Colonic mucosa (tissue), 4 donors: ENCODE results near the gene TCF4. TPM values are rescaled to one million over a fixed set of nuclear protein-coding genes. Genes with fewer than 3 reads are reported as not detected.

ENCODE experiments used
- DNase-seq: peaks from one replicate; pipeline ENCODE4 v3.0.0-alpha.2; 2020
- H3K27ac ChIP-seq: fragments of 200-600 bp; one replicate; pipeline ENCODE4 v1.8.0; 2021
- H3K27me3 ChIP-seq: fragments of 200-600 bp; one replicate; pipeline ENCODE4 v1.8.0; 2021
- H3K36me3 ChIP-seq: fragments of 200-600 bp; one replicate; pipeline ENCODE4 v1.8.0; 2021
- H3K4me1 ChIP-seq: fragments of 200-600 bp; one replicate; pipeline ENCODE4 v1.8.0; 2021; ENCODE audit warnings: mild to moderate bottlenecking
- H3K4me3 ChIP-seq: fragments of 200-600 bp; one replicate; pipeline ENCODE4 v1.8.0; 2021
- H3K9ac ChIP-seq, 2 donors: one replicate each; pipeline ENCODE4 v1.7.0; 2013; ENCODE audit warnings: control low read depth in 2 of 2, low read depth in 2 of 2, low read length in 2 of 2
- H3K9me3 ChIP-seq: fragments of 200-600 bp; one replicate; pipeline ENCODE4 v1.8.0; 2021
- CTCF ChIP-seq: fragments of 200-600 bp; IDR thresholded peaks from one replicate; pipeline ENCODE4 v1.8.0; 2022; ENCODE audit warnings: antibody characterized with exemption, mild to moderate bottlenecking
- intact Hi-C: fragments of 100-400 bp; cut with DNase I; formaldehyde crosslinking; loops from one replicate; pipeline ENCODE4 v1.14.1; 2022
- total RNA-seq, 2 donors: library from RNA; stranded (reverse); fragmentation: NEBNext Ultra II Directional in 1 of 2; extraction: Animal tissue kit (Norgen Biotek cat#: 25700) in 1 of 2; gene quantifications; one replicate each; pipeline ENCODE4 v1.2.1, GENCODE V29; 2021
- donor health status: healthy.
- donor health status: DM: no; HTN: no; CAD: no.
- donor health status: DM: no; HTN: no; CAD: no.

Gene TCF4
- total RNA-seq, 2 donors from 2014 or later: 9.8 to 29.0 TPM

- Histone ChIP-seq H3K9me3 (no peaks in the 10 kb centered on the region), H3K4me1 (no peaks in the 10 kb centered on the region), H3K9ac (no peak overlapping the region), H3K27ac (no peak overlapping the region), H3K4me3 (no peak overlapping the region), H3K27me3 (no peaks in the 10 kb centered on the region), H3K36me3 (no peaks in the 10 kb centered on the region)
- no peak for TF ChIP-seq CTCF
- intact Hi-C loops: no loop called here
- DNase-seq: peak; percentile 20
These were observed 40.9 kb downstream of the TCF4 start for GRCh38 chr18:55546851-55547704.

GRCh38 chr18:55544014-55544413, 44.0 kb downstream of the TCF4 start:
- intact Hi-C loops: no loop called here
- H3K36me3 ChIP-seq: no peaks in the 10 kb centered on the region
- H3K27ac ChIP-seq: no peak overlapping the region
- no peak overlapping the region for H3K9ac ChIP-seq
- DNase-seq: no peak
- TF ChIP-seq CTCF: no peak
- no peaks in the 10 kb centered on the region for H3K4me1 ChIP-seq
- H3K4me3 ChIP-seq: no peak overlapping the region
- no peaks in the 10 kb centered on the region for H3K9me3 ChIP-seq
- H3K27me3 ChIP-seq: no peaks in the 10 kb centered on the region

GRCh38 chr18:55543130-55543704, 44.8 kb downstream of the TCF4 start:
- no peaks in the 10 kb centered on the region for H3K36me3 ChIP-seq
- TF ChIP-seq CTCF: no peak
- no peak for DNase-seq
- H3K9ac ChIP-seq: no peak overlapping the region
- no peaks in the 10 kb centered on the region for H3K4me1 ChIP-seq
- H3K4me3 ChIP-seq: no peak overlapping the region
- no peaks in the 10 kb centered on the region for H3K27me3 ChIP-seq
- intact Hi-C loops: no loop called here
- H3K27ac ChIP-seq: no peak overlapping the region
- no peaks in the 10 kb centered on the region for H3K9me3 ChIP-seq

GRCh38 chr18:55541571-55541970, 46.4 kb downstream of the TCF4 start:
- H3K4me3 ChIP-seq: no peak overlapping the region
- H3K9me3 ChIP-seq: no peaks in the 10 kb centered on the region
- H3K27me3 ChIP-seq: no peaks in the 10 kb centered on the region
- intact Hi-C loops: no loop called here
- H3K9ac ChIP-seq: no peak overlapping the region
- no peak for TF ChIP-seq CTCF
- DNase-seq: no peak
- H3K36me3 ChIP-seq: no peaks in the 10 kb centered on the region
- no peak overlapping the region for H3K27ac ChIP-seq
- no peaks in the 10 kb centered on the region for H3K4me1 ChIP-seq

- intact Hi-C loops: no loop called here
- no peak for DNase-seq
- Histone ChIP-seq H3K27ac (no peak overlapping the region), H3K9me3 (no peaks in the 10 kb centered on the region), H3K27me3 (no peaks in the 10 kb centered on the region), H3K4me1 (no peaks in the 10 kb centered on the region), H3K9ac (no peak overlapping the region), H3K4me3 (no peak overlapping the region), H3K36me3 (no peaks in the 10 kb centered on the region)
- TF ChIP-seq CTCF: no peak
These were observed 48.8 kb downstream of the TCF4 start for GRCh38 chr18:55539240-55539639.
